ENCODE measurements around the gene TMEM191B. TPM values are rescaled to one million over a fixed set of nuclear protein-coding genes. Genes with fewer than 3 reads are reported as not detected.
A peak's percentile ranks its signal among the peaks of the same experiment; 100 is the strongest.
"Not testable (repeated sequence)": the region's sequence is repeated elsewhere in the genome, so short reads cannot be mapped to it uniquely, and the experiment has no call there.

The TMEM191B gene
- total RNA-seq, 2 experiments from 2014 or later = 4.4 to 5.2 TPM

DNA sequence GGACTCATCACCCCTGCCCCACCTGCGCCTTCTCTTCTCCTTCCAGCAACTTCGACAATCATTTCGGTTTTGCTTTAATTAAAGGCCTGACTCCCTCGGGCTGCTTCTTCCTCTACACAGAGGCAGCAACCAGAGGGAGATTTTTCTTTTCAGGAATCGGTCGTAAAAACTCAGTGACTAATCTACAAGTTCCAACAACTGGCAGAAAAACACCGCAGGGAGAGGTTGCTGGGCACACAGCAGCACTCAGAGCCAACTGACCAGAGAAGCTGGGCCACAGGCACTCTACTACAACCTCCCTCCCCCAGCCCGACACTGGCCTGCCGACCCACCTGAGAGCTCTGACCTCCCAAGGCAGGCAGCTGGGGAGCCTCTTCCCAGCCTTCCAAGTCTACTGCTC, 48.1 kb downstream of the TMEM191B start:
- ATAC-seq (ENCODE audit: low read depth); H3K4me3 Mint-ChIP-seq; H3K27me3 Mint-ChIP-seq; H3K9me3 Mint-ChIP-seq; POLR2A ChIA-PET; DNase-seq; H3K27ac Mint-ChIP-seq; H3K4me1 Mint-ChIP-seq; H3K36me3 Mint-ChIP-seq: not testable (repeated sequence)

DNA sequence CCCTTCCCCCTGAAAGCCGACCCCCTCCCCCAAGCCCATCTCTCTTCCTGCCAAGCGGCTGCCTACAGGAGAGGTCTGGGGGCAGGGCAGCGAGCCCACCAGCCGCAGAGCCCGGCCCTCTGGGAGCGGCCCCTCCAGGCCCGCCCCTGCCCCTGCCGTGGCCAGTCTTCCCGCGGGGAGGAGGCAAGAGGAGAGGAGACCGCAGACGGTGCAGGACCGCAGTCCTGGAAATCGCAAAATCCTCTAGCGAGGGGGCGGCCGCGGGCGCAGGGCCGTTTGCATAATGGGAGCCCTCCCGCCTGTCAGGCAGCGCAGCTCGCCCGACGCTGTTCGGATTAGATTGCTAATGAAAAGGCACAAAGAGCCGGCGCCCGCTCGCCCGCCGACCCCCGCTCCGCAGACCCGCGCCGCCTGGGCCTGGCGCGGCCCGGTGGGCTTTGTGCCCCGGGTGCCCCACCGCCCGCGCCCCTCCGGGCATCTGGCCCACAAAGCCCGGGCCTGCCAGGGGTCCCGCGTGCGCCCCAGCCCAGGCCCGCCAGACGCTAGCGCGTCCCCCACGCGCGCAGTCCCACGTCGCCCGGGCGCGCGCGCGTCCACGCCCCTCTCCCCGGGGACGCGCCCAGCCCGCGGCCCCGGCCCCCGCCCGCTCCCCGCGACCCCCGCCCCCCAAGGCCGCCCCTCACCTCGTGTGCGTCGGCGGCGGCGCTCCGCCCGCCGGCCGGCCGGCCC, 49.7 kb downstream of the TMEM191B start:
- peak; percentile 37 for ATAC-seq (ENCODE audit: low read depth)
- H3K4me3 Mint-ChIP-seq, DNase-seq, H3K9me3 Mint-ChIP-seq, H3K27ac Mint-ChIP-seq, H3K36me3 Mint-ChIP-seq, H3K4me1 Mint-ChIP-seq, POLR2A ChIA-PET, H3K27me3 Mint-ChIP-seq: not testable (repeated sequence)

DNA sequence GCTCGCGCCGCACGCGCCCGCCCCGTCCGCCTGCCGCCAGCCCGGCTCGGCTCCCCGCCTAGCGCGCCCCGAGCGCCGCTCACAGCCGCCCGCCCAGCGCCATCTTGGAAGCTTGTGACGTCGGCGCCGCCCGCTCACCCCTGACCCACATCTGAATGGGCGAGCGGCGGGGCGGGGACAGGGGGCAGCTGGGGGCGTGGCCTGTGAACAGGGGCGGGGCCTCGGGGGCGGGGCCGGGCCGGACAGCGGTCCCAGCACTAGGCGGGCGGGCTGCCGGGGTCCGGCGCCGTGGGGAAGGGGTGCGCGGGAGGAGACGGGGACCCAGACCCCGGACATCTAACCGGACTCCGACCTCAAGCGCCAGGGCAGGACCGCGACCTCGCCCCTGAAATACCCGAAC, 50.2 kb downstream of the TMEM191B start:
- POLR2A ChIA-PET, H3K36me3 Mint-ChIP-seq, H3K27me3 Mint-ChIP-seq, H3K4me1 Mint-ChIP-seq, H3K27ac Mint-ChIP-seq, H3K9me3 Mint-ChIP-seq, H3K4me3 Mint-ChIP-seq: not testable (repeated sequence)
- DNase-seq (peak; percentile 51), ATAC-seq (ENCODE audit: low read depth) (peak; percentile 81)

Other genes starting within 250 kb of the TMEM191B start
- gene GGTLC3, start 9.6 kb upstream of the TMEM191B start, total RNA-seq = not detected
- gene RIMBP3, start 84.1 kb downstream of the TMEM191B start, total RNA-seq = 1 to 10 TPM; 3.2 to 3.7 TPM

Measured in activated naive CD8-positive, alpha-beta T cell treated with anti-CD3 and anti-CD28 coated beads, Interleukin-2, amount 10 ng/mL, durations not matched to agents 7 days and 5 days (primary cell).